HL-60/S4 treated with phorbol 12-myristate 13-acetate at 8.2 ng/mL for 4 days and 3 days (cell line): ENCODE data around the gene STXBP2.

Experiments
- in situ Hi-C: fragments of 300-500 bp; cut with MboI; formaldehyde crosslinking; loops from 2 replicates; pipeline ENCODE4 v1.15.0; 2022; ENCODE audit warnings: low sequenced_read_pairs

STXBP2 gene

DNA sequence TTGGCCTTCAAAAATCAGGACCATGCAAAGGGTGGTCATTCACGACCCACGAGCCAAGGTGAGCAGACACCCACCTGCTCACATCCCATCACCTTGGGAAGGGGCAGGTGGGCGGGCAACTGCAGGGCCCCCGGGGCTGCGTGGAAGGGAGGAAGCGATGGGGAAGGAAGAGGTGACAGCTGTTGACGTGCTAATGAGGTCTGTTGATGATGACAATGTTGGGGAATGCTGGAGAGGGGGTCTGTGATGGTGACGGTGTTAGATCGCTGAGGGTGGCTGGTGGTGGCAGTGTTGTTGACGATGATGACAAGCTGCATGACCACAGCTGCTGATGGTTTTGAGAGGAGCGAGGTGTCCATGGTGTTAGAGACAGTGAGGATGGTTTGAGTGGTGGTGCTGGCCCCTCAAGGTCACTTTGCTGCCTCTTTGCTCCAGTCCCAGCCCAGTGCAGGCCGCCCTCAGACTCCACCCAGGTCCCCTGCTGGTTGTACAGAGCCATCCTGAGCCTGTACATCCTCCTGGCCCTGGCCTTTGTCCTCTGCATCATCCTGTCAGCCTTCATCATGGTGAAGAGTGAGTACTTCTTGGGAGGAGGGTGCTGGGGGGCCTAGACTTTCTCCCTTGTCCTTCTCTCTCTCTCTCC is 40.9 kb downstream of the STXBP2 start:
- in situ Hi-C loops: no loop called here

DNA sequence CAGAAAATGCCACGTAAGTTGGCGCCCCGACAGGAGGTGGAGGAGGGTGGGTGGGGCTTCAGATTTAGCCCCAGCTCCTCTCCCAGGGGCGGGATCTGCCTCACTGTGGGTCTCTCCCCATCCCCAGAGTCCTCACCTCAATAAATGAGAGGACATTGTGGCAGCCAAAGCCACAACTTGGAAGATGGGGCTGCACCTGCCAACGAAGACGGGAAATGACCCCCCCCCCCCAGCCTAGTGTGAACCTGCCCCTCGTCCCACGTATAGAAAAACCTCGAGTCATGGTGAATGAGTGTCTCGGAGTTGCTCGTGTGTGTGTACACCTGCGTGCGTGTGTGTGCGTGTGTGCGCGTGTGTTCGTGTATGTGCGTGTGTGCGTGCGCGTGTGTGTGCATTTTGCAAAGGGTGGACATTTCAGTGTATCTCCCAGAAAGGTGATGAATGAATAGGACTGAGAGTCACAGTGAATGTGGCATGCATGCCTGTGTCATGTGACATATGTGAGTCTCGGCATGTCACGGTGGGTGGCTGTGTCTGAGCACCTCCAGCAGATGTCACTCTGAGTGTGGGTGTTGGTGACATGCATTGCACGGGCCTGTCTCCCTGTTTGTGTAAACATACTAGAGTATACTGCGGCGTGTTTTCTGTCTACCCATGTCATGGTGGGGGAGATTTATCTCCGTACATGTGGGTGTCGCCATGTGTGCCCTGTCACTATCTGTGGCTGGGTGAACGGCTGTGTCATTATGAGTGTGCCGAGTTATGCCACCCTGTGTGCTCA is 42.3 kb downstream of the STXBP2 start:
- in situ Hi-C loops: no loop called here

DNA sequence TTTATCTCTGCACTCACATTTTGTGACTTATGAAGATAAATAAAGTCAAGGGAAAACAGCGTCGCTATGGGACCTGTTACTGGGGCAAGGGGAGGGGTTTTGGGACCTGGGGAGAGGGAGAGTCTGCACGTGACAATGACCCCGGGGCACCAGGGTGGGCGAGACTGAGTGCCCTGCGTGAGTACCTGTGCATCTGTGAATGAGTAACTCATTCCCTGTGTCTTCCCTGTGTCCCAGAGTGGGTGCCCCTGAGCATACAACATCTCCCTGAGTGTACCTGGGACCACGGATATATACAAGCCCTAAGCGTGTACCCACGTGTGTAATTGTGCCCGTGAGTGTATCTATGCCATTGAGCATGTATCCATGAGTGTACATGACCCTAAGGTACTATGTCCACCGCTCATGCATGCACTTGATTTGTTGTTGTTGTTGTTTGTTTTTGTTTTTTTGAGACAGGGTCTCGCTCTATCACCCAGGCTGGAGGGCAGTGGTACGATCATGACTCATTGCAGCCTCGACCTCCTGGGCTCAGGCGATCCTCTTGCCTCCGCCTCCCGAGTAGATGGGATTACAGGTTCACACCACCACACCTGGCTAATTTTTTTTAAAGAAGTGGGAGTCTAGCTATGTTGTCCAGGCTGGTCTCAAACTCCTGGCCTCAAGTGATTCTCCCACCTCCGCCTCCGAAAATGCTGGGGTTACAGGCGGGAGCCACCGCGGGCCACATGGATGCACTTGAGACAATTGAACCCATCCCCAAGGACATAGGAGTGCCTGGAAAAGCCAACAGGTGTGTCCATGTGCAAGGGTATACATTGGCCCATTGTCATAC is 43.1 kb downstream of the STXBP2 start:
- in situ Hi-C loops: no loop called here

DNA sequence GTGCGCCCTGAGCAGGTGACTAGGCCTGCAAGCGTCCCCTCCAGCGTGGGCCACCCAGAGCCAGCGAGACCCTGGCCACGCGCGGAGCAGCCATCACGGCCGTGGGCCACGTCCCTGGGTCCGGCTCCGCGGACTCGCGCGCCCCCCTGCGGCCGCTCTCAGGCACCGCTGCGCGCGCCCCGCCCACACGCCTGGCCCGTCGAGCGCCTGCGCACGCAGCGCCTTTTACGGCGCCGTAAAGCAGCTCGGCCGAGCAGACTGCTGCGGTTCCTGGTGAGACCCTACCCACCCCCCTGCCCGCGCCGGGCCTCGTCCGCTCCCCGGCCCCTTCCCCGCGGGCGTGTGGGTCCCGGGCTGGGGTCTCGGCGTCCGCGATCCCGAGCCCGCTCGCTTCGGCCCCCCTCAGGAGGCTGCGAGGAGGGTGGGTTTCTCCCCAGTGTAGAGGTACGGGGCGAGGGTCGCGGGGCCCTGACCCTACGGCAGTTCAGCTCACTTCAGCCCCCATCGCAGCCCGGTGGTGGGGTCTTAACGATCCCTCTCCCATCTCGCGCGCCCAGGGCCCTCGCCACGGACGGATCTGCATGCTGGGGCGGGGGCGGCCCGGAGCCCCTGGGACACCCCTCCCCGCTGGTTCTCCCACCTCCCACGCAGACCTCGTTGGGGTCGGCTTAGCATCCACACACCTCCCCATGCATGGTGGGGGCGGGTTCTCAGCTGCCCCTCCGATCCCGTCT is 43.9 kb downstream of the STXBP2 start, which contains the start of gene TRAPPC5:
Gene TRAPPC5, plus strand, starts transcription at position 228 of the 734 bp plus-strand sequence. CDS start 1,421 bp downstream, outside the sequence.
- in situ Hi-C loops: no loop called here

DNA sequence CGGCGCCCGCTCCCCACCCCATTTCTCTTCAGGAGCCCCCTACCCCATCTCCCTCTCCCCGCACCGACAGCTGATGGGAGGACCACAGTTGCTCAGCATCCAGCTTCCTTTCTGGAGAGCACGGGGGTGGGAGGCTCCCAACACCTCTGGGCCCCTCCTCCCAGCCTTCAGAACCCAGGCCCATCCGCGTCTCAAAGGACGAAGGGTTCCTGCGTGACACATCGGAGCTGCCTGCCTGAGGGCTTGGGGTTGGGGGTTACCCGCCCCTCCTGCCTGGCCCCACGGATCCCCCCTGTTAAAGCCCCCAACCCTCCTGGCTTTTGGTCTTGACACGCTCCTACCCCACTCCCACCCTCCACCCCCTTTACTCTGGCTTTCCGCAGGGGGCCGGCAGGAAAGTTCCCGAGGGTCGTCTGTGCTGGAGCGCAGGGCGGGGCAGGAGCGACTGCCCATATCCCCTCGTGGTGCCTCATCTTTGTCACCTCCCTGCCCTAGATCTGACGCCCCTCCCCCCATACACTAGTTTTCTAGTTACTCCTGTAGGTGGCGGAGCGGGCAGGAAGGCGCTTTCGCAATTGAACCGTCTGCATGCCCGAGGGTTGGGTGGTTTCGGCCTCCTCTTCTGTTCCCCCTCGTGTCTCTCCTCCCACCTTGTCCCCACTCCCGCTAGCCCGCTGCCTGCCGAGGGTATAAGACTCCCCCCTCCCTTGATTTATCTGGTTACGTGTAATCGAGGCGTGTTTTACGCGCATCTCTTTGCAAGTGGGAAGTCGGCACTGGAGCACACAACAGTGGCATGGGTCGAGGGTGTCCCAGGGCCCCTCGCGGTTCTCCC is 44.6 kb downstream of the STXBP2 start:
- in situ Hi-C loops: no loop called here

DNA sequence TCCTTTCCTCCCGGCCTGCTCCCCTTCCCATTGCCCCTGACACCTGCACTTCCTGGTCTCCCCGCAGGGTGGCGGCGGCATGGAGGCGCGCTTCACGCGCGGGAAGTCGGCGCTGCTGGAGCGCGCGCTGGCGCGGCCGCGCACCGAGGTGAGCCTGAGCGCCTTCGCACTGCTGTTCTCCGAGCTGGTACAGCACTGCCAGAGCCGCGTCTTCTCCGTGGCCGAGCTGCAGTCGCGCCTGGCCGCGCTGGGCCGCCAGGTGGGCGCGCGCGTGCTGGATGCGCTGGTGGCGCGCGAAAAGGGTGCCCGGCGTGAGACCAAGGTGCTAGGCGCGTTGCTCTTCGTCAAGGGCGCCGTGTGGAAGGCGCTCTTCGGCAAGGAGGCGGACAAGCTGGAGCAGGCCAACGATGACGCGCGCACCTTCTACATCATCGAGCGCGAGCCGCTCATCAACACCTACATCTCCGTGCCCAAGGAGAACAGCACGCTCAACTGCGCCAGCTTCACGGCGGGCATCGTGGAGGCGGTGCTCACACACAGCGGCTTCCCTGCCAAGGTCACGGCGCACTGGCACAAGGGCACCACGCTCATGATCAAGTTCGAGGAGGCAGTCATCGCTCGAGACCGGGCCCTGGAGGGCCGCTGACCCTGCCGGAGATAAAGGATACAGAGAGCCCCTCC is 45.4 kb downstream of the STXBP2 start:
- in situ Hi-C loops: no loop called here

DNA sequence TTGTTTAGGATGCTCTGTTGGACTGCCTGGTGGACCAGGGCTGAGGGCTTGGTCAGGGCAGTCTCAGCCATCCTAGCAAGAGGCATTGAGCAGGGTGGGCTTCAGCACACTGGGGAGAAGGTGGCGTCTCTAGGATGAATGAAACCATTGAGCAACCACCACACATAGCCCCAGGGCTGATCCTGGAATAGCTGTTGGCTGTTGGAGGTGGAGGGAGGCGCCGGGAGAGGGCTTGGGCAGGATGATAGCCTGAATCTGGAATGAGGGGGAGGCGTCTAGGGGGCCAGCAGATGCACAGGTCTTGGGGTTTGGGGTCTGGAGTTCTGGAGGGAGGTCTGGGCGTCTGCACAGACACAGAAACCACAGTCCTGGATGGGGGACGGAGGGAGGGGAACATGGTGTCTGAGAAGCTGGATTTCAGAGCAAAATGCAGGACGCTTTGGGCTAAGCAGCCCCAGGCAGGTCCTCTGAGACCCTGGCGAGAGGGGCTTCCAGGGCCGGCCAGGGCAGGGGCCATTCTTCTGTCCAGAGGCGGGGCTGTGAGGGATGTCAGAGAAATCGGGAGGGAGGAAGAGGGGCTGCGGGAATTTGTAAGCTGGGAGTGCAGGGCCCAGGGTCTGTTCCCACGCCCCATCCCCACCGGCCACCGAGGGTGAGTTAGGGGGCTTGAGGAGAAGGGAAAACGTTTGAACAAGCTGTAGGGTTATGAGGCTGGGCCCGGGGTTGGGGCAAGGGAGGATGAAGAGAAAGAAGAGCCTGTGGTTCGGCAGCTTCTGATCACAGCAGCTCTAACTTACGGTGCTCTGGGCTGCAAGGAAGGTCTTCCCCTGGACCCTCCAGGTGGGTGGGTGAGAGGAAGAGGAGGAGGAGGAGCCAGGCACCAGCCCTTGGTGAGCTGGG is 48.9 kb downstream of the STXBP2 start:
- in situ Hi-C loops: no loop called here

DNA sequence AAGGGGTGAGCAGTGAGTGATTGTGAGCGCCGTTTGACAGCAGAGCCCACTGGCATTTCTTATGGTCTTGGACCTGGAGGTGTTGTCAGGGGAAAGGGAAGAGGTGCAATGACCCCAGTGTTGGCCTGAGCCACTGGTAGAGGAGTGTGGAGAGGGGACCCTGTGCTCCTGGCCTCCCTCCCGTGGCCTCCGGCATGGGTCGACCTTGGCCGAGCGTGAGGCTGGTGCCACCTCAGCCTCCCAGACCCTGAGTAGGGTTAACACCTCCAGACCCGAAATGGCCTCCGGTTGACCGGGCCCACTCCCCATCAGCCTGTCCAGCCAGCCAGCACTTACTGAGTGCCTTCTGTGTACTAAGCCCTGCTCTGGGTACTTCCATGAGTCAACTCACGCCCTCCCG is 50.3 kb downstream of the STXBP2 start:
- in situ Hi-C loops: no loop called here

DNA sequence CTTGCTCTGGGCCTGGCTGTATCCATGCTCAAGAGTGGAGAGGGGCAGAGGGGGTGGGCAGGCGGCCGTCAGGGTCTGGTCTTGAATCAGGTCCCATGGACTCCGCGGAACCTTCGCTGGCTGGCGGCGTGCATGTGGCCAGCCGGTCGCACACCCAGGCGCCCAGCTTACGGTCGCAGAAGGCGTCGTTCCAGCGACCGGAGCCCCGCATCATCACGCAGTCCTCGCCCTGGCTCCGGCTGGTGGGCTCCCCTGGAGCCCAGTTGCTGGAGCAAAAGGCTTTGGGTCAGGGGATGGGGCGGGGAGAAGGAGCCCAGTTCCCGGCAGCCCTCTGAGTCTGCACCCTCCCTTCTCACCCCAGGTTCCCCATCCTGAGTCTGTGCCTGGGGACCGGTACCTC is 52.3 kb downstream of the STXBP2 start:
- in situ Hi-C loops: no loop called here

DNA sequence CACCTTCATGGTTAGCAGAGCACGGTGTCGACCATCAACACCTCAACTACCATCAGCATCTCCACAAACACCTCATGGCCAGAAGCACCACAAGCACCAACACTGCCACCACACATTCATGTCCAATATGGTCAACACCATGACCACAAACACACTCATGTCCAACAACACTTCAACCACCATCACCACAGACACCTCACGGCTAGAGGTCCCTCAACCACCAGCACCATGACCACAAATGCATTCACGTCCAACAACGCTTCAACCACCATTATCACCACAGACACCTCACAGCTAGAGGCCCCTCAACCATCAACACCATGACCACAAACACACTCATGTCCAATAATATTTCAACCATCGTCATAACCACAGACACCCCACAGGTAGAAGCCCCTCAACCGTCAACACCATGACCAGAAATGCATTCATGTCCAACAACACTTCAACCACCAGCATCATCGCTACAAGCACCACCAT is 53.9 kb downstream of the STXBP2 start:
- in situ Hi-C loops: no loop called here

DNA sequence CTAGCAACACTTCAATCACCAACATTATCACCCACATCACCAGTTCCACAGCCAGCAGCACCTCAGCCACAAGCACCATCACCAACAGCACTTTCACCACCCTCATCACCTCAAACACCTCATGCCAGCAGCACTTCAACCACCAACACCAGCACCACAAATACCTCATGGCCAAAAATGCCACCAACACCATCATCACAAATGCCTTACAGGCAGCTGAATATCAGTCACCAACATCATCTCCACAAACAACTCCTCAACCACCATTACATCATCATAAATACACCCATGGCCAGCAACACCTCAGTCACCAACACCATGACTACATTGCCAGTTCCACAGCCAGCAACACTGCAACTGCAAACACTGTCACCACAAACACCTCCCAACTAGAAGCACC is 54.6 kb downstream of the STXBP2 start:
- in situ Hi-C loops: no loop called here

DNA sequence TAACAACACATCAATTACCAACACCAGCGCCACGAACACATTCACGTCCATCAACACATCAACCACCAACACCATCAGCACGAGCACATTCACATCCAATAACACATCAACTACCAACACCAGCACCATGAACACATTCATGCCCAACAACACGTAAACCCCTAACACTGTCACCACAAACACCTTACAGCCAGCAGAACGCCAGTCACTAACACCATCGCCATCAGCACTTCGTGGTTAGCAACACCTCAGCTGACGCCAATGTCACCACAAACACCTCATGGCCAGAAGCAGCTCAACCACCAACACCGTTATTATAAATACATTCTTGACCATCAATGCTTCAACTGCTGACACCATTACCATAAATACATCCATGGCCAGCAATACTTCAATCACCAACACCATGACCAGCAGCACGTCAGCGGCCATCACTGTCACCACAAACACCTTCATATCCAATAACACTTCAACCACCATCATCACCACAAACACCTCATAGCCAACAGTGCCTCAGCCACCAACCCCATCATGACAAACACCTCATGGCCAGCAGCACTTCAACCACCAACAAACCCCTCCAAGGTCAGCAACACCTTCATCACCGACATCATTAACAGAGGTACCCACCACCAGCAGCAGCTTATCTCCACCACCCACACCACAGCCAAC is 55.6 kb downstream of the STXBP2 start:
- in situ Hi-C loops: no loop called here

DNA sequence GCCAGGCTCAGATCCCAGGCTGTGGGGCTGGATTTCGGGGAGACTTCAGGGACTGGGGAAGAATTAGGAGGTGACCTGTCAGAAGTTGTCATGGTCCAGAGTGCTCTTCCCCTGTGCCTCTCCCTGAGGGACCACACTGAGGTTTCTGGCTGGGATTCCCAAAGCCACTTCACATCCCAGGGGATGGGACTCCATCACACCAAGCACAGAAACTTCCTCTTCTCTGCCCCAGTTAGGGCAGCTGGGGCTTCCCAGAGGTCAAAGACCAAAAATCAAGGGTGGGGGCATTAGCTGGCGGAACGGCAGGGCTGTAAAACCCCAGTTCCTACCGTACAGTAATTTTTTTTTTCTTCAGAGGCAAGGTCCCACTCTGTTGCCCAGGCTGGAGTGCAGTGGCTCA is 57.6 kb downstream of the STXBP2 start:
- in situ Hi-C loops: no loop called here
